Left renal cortex interstitium (tissue), 4 donors: Measurements from ENCODE around the gene PCYT2. TPM values are rescaled to one million over a fixed set of nuclear protein-coding genes. Genes with fewer than 3 reads are reported as not detected.

Source experiments
- DNase-seq, 4 donors: peaks; one replicate each; pipeline ENCODE4 v3.0.0-alpha.2; 2013; ENCODE audit warnings: low read depth in 4 of 4, low spot score in 2 of 4, missing footprints in 1 of 4
- polyA plus RNA-seq, 4 donors: library from polyadenylated mRNA; unstranded; fragments of 120-200 nt; gene quantifications; one replicate each; pipeline ENCODE4 v1.2.1, GENCODE V29; 2013; ENCODE audit not compliant: insufficient read length in 4 of 4

PCYT2 gene
- polyA plus RNA-seq, 4 donors = 45.7 to 55.9 (median 49.5) TPM

DNA sequence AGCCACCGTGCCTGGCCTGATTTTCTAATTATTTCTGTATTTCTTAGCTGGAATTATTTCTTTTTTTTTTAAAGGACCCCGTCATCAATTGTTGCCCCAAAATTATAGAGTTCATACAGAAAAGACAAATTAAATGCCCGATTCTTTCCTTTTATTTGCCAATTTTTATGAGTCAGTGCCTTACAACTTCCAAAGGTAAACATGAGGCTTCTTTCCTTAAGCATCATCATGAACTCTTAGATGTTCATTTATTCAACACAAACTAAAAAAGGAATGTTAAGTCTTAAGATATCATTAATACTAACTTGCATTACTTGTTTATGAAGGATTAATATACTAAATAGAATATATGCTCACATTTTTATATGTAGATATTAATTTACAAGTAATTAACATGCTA, 32.9 kb downstream of the PCYT2 start:
- no peak for DNase-seq

DNA sequence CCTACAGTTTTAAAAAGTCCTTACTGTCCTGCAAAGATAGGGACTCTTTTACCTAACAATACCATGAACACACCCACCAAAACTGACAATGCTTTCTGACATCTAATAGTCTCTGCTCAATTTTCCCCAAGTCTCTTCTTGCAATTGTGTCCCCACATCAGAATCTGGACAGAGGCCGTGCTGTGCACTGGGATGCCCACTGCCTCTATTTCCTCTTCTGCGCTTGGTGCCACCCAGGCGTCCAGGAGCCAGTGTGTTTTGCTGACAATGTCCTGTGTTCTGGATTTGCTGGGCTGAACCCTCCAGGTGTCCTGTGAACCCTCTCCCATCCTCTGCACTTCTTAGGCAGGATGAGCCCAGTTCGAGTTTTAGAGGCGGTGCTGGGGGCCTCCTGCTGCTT, 33.6 kb downstream of the PCYT2 start:
- DNase-seq = no peak

DNA sequence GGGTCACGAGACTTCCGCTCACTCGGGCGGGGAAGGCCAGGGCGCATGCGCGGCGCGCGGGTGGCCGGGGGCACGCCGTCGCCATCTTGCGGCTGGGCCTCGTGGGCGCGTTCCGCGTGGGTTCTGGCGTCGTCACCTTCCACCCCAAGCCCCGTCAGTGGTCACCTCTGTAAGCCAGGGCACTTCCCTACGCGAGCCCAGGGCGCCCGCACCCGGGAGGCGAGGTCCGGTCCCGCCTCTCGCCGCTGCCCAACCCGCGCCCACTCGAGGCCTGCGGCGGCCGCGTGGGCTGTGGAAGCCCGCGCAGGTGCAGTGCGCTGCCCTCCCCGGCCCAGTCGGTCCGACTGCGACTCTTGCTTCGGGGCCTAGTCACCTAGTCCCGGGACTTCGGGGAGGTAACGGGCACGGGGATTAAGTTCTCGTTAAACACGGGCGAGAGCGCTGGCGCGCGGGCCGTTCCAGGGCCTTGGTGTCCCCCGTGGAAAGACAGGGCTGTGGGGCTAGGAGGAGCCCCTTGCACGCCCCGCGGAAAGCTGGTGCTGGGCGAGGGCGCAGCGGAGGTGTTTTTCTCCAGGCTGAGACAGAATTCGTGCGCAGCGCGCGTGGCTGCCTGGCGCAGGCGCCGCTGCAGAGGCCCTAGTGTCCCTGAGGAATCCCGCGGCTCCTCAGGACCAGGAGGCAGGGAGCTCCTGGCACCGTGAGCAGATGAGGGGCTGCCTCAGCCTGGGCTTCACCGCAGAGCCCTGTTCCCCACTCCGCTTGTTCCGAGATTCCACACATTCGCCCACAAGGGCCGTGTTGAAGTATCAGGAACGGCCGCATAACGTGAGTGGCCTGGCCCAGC, 39.6 kb downstream of the PCYT2 start:
- peak in 3 of 4 donors; percentile 68 to 79 (median 77) for DNase-seq

DNA sequence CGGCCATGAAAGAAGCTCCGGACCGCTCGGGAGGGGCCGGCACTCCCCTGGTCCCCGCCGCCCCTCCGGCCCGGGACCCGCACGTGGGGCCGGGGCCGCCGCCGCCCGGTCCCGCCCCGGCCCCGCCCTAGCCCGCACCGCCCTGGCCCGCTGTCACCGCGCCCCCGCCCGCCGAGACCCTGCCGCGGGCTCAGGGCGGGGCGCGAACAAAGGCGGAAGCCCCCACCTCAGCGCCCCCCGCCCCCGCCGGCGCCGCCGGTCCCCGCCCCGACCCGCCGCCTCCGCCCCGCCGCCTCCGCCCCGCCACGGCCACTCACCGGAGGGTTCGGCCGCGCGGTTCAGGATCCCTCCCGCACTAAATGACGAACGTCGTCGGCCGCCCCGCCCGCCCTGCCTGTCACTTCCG, 40.2 kb downstream of the PCYT2 start, which contains the start of gene ARHGDIA:
Gene ARHGDIA (minus strand): TSS at position 357 of the 406 bp plus-strand sequence. CDS start 1,407 bp downstream, outside the sequence.
- DNase-seq = no peak

DNA sequence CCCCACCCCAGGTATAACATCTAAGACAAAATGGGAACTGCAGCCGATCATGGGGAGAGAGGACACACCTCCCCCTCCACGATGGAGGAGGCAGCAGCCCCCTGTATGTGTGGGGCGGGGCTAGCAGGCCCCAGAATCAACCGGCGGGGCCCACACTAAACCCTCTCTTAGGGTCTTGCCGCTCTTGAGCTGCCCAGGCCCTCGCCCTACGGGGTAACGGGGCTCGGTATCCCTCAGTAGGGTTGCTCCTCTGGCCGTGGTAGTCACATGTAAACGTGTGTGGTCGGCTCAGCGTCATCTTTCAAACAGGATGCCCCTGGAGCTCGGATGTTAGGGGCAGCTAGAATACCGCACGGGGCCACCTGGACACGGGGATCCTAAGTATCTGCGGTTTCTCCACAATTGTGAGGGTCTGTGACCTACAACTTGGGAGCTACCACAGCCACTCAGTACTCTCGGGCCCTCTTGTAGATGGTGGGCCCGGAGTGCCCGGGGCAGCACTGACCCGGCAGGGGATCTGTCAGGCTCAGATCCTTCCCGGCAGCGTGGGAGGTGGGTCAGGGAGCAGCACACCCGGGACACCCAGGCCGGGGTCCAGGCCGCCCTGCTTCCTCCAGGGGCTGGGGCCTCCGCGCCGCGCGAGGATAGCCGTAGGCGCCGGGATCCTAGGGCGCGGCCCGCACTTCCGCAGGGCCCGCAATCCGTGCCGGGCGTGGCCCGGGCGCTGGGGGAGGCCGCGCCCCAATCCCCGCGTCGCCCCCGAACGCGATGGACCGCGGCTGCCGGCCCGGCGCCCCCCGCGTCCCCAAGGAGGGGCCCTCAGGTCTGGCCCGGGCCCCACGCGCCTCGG, 40.8 kb downstream of the PCYT2 start:
- DNase-seq = no peak

DNA sequence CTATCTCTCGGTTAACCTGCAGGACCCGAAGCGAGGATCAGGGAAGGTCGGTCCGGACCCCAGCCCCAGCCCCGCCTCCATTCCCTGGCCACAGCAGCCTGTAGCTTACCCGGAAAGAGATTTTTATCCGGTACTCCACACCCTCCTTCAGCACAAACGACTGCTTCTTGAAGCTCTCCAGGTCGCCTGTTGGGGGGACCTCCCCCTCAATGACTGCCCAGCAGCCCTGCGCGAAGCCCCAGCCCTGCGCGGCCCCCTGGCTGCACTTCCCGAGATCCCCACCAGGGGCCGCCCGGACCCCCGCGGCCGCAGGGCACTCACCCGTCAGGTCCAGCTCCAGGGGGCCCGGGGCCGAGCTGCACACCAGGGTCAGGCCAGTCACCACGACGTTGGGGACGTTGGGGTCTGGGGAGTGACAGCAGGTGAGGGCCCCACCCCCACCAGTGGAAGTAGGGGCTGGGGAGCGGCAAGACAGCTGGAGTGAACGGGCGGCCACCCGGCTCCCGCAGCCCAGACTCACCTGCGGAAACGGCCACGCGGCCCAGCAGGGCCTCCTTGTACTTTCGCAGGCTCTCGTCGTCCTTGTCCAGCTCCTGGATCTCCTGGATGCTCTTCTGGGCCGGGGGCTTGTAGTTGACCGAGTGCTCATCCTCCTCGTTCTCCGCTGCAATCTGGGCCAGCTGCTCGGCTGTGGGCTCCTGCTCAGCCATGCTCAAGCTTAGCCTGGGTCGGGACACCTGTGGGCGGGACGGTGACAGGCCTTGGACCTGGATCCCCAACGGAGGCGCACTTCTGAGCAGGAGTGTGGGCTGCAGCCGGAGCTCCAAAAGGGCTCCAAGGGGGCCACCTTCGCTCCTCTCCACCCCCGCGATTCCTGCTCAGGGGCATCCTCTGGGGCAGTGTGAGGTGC, 41.7 kb downstream of the PCYT2 start:
- no peak for DNase-seq

DNA sequence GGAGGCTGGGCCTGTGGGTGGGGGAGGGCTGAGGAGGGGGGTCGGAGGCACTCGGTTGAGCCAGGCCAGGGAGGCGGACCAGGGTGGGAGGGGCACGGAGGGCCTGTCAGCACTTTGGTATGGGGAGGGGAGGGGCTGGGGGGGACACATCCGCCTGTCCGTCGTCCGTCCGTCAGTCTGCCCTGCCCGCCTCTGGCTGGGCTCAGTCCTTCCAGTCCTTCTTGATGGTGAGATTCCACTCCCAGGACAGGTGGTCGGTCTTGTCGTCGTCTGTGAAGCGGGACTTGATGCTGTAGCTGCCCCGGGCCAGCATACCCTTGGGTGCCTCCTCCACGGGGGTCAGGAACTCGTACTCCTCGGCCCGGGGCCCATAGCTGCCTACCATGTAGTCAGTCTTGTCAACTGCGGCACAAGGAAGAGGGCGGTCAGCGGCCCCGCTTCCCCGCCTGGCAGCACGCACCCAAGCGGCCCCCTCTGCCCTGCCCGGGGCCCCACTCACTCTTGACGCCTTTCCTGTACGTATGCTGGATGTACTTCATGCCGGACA, 42.5 kb downstream of the PCYT2 start:
- DNase-seq = no peak

DNA sequence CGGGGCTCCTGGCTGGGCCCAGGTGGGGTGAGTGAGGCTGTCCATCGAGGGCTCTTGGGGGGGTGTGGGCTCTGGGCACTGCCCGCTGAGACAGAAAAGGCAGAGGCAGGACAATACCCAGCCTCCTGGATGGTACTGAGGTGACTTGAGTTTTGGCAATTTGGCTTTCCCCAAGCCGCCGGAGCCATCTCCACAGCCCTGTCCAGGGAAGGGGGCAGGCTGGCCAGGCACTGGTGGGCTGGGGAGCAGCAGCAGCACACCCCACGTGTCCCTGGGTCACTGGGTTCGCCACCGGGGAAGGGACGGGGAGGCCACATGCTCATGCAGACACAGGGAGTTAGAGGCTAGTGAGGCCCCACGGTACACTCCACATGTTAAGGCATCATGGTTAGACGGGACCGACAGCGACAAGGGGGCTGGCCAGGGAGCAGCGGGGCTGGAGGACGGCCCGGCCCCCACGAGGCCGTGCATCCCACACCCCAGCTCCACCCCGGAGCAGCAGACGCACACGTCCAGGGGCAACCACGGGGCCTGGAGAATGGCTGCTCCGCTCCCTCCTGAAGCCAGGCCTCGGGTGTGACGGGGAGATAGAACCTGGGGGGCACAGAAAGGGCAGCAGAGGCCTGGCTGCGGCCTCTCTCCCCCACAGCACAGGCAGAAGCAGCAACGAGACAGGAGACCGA, 43.1 kb downstream of the PCYT2 start:
- DNase-seq = no peak

DNA sequence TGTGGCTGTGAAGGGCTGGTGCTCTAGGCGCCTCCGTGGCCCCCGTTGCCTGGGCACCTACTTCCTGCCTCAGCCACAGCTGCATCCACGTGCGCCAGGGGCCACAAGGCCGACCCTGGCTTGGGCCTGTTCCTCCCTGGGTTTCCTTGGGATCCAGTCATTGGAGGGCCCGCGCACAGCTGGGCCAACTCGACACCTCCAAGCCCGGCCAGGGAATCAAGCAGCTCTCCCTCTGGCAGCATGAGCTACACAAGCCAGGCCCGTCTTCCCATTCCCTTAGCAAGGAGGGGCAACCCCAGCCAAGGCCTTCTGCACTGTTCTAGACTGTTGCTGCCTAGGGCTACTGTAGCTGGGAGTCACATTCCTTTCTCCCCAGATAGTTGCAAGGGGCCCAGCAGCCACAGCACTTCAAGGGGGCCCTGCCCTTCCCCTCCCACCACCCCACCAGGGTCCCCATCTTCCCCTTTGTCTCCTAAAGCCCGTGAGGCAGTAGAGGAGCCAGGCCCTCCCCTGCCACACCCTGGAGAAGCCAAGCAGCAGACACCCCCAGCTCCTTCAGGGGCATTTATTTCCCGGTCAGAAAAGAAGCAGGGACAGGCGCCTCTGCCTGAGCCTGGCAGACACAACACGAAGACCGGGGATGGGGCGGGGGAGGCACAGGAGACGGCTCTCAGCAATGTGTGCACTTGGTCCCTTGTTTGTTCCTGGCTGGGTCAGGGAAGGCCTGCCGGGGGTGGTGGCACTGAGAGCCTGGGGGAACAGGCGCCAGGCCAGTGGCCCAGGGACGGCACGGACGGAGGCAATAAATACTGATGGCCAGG, 43.8 kb downstream of the PCYT2 start:
- no peak for DNase-seq

DNA sequence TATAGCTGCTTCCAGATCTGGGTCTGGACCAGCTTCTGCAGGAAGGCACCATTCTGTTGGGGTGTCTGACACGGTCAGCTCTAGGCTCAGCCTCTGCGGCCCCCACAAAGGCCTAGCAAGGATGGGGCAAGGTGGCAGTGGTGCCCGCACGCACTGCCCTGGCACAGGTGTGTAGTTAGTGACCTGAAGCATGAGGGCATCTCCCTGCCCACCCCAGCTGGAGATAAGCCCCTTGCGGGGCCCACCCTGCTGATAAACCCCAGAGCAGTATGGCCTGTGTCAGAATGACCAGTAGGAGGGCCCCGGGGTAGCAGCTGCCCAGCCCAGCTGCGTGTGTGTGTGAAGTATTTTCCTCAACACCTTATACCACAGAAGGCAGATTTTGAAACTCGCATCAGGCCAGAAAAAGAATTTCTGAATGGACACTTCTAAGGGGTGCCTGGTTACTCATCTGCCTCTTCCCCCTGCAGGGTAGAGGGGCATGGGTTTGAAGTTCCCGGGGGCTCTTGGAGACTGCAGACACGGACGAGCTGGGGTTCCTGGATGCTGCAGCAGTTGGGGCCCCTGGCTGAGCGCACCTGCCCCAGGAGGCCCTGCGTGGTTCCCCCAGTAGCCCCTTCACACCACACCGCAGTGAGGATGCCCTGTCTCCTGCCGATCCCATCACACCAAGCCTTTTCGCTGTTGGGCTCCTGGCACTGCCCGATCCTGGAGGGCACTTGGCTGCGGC, 44.6 kb downstream of the PCYT2 start:
- DNase-seq = no peak

DNA sequence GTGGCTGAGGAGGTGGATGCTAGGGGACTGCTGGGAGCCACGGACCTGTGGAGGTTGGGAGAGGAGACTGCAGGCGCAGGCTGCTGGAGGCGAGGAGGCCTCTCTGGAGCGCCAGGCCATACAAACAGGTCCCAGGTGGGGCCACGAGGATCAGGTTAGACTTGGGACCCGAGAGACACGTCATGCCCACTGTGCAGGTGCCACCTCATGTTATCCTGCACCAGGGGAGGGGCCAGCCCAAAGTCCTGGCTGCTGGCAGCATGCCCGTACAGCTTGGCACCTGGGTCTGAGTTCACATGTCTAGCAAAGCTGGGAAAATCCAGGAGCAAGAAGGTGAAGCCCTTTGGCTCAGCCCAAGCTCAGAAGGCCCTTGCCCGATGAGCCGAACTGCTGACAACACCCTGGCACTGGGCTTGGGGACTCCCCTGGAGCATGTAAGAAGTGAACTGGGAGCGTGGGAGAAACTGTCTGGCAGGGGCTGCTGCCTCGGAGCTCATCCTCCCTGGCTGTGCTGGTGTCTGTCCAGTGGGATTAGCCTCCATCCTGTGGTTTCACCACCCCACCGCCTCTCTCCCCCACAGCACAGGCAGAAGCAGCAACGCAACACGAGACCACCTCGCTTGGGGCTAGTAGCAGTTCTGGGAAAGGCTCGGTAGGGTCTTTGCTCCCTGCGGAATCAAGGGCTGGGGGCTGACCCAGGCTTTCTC, 45.3 kb downstream of the PCYT2 start:
- DNase-seq = no peak

DNA sequence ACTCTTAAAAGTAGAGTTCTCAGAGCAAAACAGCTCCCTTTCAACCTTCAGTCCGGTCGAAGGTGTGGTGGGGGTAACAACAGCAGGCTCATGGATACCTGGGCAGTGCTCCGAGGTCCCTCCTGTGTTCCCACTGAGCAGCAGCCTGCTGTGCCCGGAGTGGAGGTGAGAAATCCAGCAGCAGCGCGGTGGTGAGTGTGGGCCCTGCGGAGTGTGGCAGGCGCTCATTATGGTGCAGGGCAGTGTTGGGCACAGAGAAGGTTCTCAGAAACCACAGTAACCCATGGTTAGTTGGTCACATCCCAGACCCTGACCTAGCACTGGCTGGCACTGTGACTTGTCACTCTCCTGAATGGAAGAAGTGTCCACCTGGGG, 45.9 kb downstream of the PCYT2 start:
- DNase-seq = no peak

DNA sequence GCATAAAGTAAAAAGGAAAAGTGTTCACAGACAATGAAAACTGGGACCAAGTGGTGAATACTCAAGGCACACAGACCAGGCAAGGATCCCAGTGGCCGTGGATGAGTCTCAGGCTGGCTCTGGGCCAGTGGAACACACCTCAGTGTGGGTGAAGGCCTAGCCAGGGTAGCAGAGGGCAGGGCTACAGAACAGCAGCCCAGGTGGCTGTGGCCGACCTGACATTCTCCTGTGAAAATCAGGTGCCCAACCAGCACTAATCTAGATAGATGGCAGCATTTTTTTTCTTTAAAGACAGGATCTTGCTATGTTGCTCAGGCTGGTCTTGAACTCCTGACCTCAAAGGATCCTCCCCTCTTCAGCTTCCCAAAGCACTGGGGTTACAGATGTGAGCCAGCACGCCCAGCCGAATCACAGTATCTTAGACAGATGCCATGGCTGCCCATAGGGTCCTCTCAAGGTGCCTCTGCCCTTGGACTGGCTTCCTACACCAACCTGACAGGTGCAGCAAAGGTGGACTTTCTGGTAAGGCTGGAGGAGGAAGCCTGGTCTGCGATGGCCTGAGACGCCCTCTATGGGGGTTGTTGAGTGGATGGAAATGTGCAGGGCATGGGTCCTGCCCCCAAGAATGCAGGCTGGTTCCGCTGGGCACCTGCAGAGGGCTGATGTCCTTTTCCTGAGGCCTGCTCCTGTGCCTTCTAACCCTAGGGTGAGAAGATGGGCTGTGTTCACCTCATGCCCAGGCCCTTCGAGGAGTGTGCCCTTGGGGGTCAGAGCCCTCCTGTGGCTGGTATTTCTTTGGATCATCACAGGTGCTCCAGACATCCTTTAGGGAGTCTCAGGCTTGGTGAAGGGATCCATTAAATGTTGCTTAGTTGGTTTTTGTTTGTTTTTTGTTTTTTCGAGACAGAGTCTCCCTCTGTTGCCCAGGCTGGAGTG, 47.1 kb downstream of the PCYT2 start:
- DNase-seq = no peak

DNA sequence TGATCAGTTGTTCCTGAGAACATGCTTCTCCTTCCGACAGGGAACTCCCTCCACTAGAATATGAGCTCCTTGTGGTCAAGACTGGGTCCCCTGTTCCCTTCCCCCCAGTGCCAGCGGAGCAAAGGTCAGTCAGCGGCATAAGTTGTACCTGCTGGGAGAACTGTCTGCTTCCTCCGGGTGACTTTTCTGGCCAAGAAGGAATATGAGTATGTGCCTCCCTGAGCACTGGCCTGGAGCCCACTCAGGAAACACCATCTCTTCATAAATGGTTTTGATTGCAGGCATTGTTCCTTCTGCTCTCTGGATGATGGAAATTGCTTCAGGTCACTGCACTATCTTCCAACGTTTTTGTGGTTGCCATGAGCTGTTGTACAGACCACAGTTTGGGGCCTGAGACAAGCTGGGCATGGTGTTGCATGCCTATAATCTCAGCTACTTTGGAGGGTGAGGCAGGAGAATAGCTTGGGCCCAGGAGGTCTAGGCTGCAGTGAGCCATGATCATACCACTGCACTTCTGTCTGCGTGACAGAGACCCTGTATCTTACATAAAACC, 48.0 kb downstream of the PCYT2 start:
- DNase-seq = no peak

DNA sequence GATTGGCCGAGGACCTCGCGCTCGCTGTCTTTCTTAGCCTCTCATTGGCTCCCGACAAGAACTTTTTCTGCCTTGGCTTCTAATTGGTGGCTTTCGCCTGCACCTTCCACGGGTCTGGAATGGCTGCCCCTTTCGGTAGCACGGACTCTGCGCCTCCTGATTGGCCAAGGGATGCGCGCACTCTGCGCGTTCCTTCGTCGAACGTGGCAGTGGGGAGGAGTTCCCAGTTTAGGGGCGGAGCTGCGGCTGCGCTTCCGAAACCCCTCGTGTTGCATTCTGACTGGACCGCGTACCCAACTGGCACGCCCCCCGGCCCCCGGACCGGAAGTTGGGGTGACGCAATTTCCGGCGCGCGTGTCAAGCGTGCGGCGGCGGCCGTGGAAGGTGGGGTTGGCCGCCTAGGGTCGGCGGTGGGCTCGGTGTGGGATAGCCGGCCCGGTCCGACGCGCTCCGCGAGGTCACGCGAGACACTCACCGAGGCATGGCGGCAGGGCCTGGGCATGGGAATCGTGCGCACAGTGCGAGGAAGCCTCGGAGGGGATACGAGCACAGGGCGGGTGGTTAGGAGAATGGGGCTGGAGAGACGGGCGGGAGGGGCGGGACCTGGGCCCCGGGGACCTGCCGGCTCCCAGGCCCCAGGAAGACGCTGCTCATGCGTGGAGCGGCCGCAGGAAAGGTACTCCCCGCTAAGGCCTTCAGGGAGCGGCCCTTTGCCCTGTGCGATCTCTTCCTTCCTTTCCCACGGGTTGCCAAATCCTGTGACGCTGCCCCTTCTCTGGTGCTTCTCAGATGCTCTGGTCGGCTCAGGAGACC, 50.2 kb downstream of the PCYT2 start:
- DNase-seq = peak; percentile 99 to 100 (median 100)
